NCI-H1694 (cell line): ENCODE results near the gene ST3GAL4.

Source experiments
- DNase-seq: peaks from one replicate; lab custom pipeline; 2025; lab: John Stamatoyannopoulos, UW

The ST3GAL4 gene

DNA sequence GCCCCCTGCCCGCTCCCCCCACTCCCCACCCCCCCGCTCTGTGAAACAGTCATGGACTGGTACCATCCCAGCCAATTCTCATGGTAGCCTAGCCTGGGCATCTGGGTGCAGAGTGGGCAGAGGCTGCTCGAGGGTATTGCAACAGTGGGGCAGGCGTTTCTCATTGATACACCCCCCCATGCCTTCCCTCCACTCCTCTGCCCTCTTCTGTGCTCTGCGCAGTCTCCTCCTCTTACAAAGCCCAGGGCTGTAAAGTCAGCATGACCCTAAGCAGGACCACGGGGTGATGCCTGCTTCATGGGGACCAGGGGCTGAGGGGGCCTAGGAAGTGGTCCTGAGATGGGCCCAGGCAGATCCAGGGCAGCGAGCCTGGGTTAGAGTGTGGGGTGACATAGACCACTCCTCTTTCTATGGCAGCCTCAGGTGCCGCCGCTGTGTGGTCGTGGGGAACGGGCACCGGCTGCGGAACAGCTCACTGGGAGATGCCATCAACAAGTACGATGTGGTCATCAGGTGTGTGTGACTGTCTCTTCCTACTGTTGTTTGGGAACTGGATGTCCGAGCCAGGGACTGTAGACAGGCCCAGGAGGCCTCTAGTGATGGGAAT is 52.3 kb downstream of the ST3GAL4 start:
- no peak for DNase-seq

- no peak for DNase-seq
These were observed 53.0 kb downstream of the ST3GAL4 start for GRCh38 chr11:126408496-126408895.

DNA sequence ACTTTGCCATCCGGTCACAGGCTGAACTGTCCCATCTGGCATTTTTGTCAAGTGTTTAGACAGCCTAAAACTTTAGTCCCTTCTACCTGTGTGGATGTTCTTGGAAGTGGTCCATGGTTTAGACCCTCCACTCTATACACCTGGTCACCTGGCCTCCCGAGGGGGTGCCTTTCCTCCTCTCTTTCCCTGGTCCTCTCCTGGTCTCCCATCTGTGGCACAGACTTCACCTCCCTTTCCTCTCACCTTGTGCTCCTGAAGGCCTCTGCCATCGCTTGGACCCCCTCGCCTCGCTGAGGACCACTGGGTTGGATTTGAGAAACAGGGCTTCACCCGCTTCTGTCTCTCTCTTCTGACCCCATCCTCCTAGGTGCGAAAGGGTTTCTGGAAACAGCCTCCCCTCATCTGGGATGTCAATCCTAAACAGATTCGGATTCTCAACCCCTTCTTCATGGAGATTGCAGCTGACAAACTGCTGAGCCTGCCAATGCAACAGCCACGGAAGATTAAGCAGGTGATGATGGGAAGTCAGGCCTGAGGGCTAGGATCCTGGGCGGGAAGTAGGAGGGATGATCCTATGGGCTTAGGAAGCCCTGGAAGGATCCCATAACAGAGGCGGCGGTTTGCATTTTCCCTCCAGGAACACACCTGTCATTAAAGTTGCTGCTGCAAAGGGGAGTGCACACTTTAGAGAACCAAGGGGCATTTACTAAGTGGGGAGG is 53.6 kb downstream of the ST3GAL4 start:
- DNase-seq = no peak

- no peak for DNase-seq
These were observed 54.1 kb downstream of the ST3GAL4 start for GRCh38 chr11:126409620-126409985.

DNA sequence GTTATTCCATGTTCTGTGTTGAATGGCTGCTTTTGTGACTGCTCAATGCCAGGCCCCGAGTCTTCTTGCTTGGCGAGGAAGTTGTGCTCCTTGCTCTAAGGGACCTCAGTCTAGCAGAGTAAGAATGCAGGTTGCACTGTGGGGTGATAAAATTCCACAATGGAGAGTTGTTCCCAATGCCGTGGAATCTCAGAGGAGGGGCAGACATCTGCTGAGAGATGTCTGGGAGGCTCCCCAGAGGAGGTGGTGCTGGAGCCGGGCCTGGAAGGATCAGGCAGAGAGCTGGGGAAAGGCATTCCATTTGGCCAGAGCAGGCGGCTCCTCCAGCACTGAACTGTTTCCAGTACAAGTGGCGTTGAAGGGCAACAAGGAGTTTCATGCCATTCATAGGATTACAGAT is 55.2 kb downstream of the ST3GAL4 start:
- no peak for DNase-seq

DNA sequence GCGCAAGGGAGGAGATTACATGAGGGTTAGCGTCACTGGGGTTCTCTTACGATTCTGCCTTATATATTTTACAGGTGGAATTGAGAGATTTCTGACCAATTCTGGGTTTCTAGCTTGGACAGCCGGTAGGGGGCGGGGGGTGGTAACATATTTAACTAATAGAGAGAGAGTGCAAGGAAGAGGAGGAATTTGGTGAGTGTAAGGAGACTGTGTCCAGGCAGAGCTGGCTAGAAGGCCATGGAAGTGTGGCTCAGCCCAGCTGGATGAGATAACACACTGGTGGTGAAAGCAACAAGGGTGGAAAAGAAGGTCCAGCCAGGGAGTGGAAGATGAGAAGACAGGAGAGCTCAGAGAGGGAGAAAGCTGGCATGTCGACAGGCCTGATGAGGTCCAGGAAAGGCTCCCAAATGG is 56.5 kb downstream of the ST3GAL4 start:
- no peak for DNase-seq

- DNase-seq = no peak
These were observed 57.9 kb downstream of the ST3GAL4 start for GRCh38 chr11:126413426-126413825.

DNA sequence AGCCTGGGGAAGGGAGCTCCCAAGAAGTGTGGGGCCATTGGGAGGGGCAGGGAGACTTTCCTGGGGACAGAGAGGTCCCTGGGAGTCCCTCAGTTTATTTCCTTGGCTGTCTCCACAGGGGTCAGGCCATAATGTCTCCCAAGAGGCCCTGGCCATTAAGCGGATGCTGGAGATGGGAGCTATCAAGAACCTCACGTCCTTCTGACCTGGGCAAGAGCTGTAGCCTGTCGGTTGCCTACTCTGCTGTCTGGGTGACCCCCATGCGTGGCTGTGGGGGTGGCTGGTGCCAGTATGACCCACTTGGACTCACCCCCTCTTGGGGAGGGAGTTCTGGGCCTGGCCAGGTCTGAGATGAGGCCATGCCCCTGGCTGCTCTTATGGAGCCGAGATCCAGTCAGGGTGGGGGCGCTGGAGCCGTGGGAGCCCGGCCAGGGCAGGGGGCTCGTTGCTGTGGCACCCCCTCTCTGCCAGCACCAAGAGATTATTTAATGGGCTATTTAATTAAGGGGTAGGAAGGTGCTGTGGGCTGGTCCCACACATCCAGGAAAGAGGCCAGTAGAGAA is 58.4 kb downstream of the ST3GAL4 start:
- DNase-seq = no peak

DNA sequence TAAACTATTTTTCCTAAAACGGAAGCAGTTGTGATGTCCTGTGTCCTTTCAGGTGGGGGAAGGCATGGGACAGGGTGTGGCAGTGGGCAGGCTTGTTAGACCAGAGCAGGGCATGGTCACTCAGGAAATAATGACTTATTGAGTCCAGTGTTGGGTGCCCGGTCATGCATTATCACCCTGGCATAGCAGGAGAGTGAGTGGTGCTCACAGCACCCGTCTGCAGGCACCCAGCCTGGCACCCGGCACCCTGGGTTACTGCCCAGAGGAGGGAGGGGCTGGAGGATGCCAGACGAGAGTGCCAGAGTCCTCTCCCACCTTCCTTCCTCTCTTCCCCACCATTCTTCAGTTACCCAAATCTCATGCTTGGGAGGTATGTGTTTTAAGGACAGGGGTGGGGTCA is 59.1 kb downstream of the ST3GAL4 start:
- DNase-seq = no peak

GRCh38 chr11:126415128-126415527 is 59.6 kb downstream of the ST3GAL4 start:
- DNase-seq = no peak

DNA sequence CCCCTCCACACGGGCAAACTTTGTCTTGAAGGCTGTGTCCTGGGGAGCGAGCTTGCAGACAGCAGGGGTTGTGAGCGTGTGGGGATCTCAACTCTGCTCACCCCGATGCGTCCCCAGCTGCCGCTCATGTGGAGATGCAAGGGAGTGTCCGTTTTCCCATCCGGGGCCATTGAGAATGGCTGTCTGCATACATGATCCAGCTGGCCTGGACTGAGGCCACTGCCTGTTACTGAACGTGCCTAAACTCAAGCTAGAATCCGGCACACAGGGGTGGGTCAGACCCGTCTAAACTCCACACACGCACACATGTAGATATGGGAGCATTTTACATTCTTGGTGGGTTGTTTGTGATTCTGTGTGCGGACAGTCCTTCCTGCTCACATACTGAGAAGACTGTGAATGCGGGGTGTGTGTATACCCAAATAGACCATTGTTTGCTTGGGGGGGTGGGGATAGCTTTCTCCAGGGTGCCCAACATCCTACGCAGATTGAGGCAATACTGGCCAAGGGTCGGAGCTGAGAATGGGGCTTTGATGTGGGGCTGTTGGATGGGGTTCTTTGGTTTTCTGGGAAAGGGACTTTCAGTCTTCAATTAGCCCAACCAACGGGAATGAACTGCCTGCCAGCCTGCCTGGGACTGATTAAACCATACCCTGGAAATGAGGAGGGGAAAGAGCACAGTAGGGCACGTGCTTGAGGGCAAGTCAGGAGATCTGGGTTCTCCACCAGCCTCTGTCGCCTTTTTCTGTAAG is 60.4 kb downstream of the ST3GAL4 start:
- DNase-seq = no peak

DNA sequence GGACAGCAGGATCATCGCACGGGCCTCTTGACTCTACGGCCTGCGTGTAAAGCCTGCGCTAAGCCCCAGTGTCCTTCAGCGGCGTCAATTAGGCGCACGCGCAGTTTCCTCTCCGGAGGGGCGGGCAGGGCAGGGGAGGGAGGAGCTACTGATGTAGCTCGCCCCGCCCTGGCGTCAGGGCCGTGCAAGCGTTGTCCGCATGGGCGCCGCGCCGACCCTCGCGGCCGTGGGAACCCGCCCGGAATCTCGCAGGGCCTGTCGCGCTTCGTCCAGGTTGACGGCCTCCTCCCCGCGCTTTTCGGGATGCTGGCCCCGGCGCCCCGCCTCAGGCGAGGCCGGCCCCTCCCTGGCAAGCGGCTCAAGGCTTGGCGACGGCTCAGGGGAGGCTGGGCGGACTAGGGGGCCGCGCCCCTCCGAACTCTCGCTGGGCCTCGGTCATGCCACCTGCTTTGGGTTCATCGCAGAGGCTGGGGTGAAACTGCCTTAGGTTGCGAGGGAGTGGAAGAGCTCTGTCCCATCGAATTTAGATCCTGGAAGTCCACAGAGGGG is 61.1 kb downstream of the ST3GAL4 start:
- no peak for DNase-seq

DNA sequence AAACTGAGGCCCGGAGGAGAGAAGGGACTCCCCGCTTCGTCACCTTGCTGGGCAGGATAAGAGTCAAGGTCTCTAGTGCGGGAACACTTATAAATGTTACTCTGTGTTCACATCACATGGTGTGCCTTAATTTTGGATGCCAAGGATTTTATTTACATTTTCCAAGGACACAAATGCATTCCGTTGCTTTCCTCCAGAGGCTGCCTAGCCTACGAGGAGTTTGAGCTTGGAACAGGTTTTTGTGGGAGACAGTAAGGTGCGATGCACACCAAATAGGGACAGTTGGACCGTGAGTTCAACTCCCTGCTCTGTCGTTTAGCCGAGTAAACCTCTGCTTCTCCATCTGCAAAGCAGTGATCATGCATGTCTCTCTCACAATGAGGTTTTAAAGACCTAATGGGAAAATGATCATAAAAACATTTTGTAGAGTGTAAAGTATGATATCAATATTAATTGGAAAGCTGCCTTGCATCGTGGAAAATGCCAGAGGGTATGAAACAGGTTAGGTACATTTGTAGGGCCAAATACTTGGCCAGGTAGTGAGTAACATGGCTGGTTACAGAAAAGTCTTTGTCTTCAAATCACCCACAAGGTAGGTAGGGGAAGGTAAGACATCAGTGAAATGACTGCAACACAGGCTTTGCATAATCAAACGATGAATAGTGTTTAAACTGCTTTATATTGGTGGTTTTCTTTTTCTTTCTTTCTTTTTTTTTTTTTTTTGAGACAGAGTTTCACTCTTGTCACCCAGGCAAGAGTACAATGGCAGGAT is 61.8 kb downstream of the ST3GAL4 start:
- DNase-seq = no peak

DNA sequence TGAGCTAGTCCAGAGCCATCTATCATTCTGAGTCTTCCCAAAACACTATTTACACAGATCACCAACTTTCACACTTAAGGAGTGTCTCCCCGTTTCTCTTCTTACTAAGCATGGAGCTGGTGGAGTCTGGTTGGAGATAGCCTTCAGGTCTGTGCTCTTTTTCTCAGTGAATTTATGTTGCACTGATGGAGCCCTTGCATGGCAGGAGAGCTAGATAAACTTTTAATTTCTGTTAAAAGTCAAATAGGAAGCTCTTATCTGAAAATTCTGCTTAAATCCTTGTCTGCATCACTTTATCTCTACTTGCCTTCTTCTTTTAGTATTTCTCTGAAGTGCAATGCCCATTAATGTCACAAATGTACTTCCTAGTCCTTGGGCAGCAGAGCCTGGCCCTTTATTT is 63.4 kb downstream of the ST3GAL4 start:
- DNase-seq = no peak

DNA sequence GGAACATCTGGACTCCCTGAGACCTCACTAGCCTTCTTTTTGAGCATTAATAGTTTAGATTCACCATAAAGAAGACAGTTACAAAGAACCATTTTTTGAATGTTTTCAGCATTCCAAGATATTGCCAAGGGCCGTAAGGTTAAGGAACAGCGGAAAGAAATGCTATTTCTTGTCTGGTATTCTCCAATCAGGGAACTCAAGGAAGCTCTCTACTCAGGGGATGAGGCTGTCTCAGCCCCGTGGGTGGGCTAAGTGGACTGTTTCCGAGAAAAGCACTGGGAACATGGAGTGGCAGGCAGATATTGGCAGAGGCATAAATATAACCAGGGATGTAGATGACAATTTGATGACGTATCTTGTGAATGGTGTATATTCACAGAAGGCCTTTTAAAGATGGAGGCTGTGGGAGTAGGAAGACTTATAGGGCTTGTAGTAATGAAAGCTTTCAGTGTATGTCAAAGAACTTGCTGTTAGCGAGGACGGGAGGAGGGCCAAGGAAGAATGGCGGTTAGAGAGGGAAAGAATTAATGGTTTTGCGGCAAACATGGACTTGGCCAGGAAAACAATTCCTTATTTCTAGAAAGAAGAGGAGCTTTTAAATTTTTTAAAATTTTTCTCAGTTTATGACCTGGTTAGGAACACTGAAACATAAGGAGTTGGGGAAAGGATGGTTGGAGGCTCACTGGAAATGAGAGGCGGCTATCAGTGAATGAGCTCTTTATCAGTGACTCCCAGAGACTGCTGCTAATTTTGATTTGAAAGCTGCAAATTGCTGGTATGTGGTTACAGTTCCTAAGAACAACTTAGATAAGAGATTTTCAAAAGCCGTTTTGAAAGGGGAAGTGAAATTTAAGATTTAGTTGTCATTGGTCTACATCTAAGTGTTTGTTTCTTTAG is 64.6 kb downstream of the ST3GAL4 start:
- DNase-seq = no peak

- no peak for DNase-seq
These were observed 65.3 kb downstream of the ST3GAL4 start for GRCh38 chr11:126420698-126421256.

DNA sequence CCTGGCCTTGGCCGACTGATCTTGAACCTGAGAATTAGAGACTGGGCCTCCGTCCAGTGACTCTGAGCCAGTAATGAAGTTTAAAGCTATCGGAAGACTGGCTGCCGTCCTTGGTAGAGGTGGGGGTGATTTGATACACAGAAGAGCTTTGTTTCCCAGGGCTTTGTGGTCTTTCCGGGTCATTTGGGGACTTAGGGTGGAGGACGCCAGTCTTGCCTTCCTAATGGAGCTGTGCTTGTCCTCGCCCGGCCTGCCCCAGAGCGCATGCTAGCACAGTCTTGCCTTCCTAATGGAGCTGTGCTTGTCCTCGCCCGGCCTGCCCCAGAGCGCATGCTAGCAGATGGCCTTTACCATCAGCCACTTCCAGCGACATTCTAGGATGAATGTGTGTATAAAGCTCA is 65.8 kb downstream of the ST3GAL4 start:
- no peak for DNase-seq

- no peak for DNase-seq
These were observed 67.0 kb downstream of the ST3GAL4 start for GRCh38 chr11:126422446-126422845.

DNA sequence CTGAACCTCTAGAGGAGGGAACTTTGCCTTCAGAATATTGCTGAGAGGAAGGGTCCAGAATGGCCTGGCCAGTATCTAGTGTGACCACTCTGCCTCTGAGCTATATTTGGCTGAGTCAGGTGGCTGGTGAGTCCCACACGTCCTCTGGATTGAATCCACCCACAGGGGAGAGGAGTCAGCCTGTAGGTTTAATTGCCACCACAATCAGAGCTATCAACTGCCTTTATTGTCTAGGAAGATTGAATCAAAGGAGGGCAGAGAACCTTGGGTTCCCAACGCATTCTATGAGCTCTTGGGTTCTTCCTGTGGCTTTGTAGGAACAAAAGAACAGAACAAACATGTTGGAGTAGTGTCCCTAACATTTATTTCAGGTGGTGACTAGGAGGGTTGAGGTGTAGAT is 67.7 kb downstream of the ST3GAL4 start:
- DNase-seq = no peak

GRCh38 chr11:126423743-126424142 is 68.3 kb downstream of the ST3GAL4 start:
- no peak for DNase-seq
